Panc1 (cell line): ENCODE results near the gene PRR5L.

ENCODE experiments used
- POLR2AphosphoS5 ChIP-seq: IDR thresholded peaks from 2 replicates; pipeline ENCODE4 v1.6.1; 2012; ENCODE audit warnings: mild to moderate bottlenecking, low read depth, low read length, moderate library complexity
- TF ChIP-seq, protein P1 (sequence below): fragments of 450-650 bp; IDR thresholded peaks from 2 replicates; pipeline ENCODE4 v1.5.1; 2017; ENCODE audit warnings: mild to moderate bottlenecking
- TF ChIP-seq, protein P2 (sequence below), 2 experiments: IDR thresholded peaks; 2 replicates each; pipeline ENCODE4 v1.6.1; 2011 to 2012; ENCODE audit warnings: low read depth in 2 of 2, control low read depth in 1 of 2, low read length in 1 of 2, mild to moderate bottlenecking in 1 of 2, moderate library complexity in 1 of 2; ENCODE audit not compliant: insufficient read depth in 1 of 2

DNA sequence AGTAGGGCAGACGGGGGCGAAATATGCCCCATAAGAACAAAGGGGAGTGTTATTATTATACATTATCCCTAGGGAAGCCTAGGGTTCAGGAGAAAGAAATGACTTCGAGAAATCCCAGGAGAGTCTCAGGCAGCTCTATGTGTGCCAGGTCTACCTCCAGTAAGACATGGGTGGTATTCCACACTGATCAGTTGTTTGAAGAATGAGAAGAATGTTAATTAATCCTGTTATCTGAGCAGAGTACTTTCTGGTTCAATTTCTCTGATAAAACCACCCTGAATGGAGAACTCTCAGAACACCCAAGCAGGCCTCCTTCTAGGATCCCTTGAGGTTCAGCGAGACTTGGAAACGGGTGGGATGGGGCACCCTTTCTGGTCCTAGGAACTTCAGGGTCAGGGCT lies 46.2 kb downstream of the PRR5L start:
- TF ChIP-seq POLR2AphosphoS5: no peak
- TF ChIP-seq, protein P1, sequence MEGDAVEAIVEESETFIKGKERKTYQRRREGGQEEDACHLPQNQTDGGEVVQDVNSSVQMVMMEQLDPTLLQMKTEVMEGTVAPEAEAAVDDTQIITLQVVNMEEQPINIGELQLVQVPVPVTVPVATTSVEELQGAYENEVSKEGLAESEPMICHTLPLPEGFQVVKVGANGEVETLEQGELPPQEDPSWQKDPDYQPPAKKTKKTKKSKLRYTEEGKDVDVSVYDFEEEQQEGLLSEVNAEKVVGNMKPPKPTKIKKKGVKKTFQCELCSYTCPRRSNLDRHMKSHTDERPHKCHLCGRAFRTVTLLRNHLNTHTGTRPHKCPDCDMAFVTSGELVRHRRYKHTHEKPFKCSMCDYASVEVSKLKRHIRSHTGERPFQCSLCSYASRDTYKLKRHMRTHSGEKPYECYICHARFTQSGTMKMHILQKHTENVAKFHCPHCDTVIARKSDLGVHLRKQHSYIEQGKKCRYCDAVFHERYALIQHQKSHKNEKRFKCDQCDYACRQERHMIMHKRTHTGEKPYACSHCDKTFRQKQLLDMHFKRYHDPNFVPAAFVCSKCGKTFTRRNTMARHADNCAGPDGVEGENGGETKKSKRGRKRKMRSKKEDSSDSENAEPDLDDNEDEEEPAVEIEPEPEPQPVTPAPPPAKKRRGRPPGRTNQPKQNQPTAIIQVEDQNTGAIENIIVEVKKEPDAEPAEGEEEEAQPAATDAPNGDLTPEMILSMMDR: no peak
- TF ChIP-seq, protein P2, sequence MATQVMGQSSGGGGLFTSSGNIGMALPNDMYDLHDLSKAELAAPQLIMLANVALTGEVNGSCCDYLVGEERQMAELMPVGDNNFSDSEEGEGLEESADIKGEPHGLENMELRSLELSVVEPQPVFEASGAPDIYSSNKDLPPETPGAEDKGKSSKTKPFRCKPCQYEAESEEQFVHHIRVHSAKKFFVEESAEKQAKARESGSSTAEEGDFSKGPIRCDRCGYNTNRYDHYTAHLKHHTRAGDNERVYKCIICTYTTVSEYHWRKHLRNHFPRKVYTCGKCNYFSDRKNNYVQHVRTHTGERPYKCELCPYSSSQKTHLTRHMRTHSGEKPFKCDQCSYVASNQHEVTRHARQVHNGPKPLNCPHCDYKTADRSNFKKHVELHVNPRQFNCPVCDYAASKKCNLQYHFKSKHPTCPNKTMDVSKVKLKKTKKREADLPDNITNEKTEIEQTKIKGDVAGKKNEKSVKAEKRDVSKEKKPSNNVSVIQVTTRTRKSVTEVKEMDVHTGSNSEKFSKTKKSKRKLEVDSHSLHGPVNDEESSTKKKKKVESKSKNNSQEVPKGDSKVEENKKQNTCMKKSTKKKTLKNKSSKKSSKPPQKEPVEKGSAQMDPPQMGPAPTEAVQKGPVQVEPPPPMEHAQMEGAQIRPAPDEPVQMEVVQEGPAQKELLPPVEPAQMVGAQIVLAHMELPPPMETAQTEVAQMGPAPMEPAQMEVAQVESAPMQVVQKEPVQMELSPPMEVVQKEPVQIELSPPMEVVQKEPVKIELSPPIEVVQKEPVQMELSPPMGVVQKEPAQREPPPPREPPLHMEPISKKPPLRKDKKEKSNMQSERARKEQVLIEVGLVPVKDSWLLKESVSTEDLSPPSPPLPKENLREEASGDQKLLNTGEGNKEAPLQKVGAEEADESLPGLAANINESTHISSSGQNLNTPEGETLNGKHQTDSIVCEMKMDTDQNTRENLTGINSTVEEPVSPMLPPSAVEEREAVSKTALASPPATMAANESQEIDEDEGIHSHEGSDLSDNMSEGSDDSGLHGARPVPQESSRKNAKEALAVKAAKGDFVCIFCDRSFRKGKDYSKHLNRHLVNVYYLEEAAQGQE (IDR thresholded peaks at IDR 0.05; ENCODE audit: insufficient read depth in 1 of 2, low read depth in 2 of 2, low read length in 1 of 2): no peak
